ENCODE data around the gene MEX3A.

GRCh38 chr1:156091610-156092009 is 9.3 kb upstream of the MEX3A start:
- no peak for TF ChIP-seq MYC (IDR thresholded peaks at IDR 0.05; ENCODE audit: borderline replicate concordance, low read length)
- no peak for TF ChIP-seq USF2 (IDR thresholded peaks at IDR 0.05)
- TF ChIP-seq, protein P1, sequence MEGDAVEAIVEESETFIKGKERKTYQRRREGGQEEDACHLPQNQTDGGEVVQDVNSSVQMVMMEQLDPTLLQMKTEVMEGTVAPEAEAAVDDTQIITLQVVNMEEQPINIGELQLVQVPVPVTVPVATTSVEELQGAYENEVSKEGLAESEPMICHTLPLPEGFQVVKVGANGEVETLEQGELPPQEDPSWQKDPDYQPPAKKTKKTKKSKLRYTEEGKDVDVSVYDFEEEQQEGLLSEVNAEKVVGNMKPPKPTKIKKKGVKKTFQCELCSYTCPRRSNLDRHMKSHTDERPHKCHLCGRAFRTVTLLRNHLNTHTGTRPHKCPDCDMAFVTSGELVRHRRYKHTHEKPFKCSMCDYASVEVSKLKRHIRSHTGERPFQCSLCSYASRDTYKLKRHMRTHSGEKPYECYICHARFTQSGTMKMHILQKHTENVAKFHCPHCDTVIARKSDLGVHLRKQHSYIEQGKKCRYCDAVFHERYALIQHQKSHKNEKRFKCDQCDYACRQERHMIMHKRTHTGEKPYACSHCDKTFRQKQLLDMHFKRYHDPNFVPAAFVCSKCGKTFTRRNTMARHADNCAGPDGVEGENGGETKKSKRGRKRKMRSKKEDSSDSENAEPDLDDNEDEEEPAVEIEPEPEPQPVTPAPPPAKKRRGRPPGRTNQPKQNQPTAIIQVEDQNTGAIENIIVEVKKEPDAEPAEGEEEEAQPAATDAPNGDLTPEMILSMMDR (IDR thresholded peaks at IDR 0.05): no peak
- TF ChIP-seq EHMT2 (IDR thresholded peaks at IDR 0.05; ENCODE audit: low read depth): no peak
- TF ChIP-seq E2F6 (IDR thresholded peaks at IDR 0.05; ENCODE audit: borderline replicate concordance, low read depth): no peak
- TF ChIP-seq NR3C1 (IDR thresholded peaks at IDR 0.05): no peak
- TF ChIP-seq, protein P2, sequence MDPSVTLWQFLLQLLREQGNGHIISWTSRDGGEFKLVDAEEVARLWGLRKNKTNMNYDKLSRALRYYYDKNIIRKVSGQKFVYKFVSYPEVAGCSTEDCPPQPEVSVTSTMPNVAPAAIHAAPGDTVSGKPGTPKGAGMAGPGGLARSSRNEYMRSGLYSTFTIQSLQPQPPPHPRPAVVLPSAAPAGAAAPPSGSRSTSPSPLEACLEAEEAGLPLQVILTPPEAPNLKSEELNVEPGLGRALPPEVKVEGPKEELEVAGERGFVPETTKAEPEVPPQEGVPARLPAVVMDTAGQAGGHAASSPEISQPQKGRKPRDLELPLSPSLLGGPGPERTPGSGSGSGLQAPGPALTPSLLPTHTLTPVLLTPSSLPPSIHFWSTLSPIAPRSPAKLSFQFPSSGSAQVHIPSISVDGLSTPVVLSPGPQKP (IDR thresholded peaks at IDR 0.05; ENCODE audit: low read depth, low read length): no peak
- no peak for TF ChIP-seq ZFP36 (IDR thresholded peaks at IDR 0.05; ENCODE audit: borderline replicate concordance, partially characterized antibody)

Measured in A549 (cell line).